Endothelial cell of umbilical vein (primary cell): Measurements from ENCODE around the gene CNTNAP2. TPM values are rescaled to one million over a fixed set of nuclear protein-coding genes. Genes with fewer than 3 reads are reported as not detected.

Experiments used
- BruUV-seq: library from RNA; stranded (reverse); fragments of 400-500 nt; replicated peaks from 2 replicates; lab custom pipeline; 2021; lab: Mats Ljungman, UMichigan
- CTCF ChIA-PET: fragments of 300-600, 350-600 bp; sonication (Branson Sonifier 250); formaldehyde crosslinking; loops from one replicate; lab custom pipeline; 2021; ENCODE audit warnings: antibody characterized with exemption, inconsistent platforms; lab: Charles Lee
- POLR2A ChIA-PET: fragments of 300-600, 350-600 bp; sonication (Branson Sonifier 250); formaldehyde crosslinking; loops from one replicate; lab custom pipeline; 2021; ENCODE audit warnings: antibody characterized with exemption, inconsistent platforms; lab: Charles Lee
- DNase-seq: peaks from one replicate; pipeline ENCODE4 v3.0.0-alpha.2; 2011; ENCODE audit warnings: low read depth, low spot score
- FAIRE-seq: peaks from 2 replicates; lab custom pipeline; 2011; peaks lifted over from hg19 to GRCh38; lab: Jason Lieb, UNC
- H2AFZ ChIP-seq: 2 replicates; pipeline ENCODE4 v1.6.0; 2012; ENCODE audit warnings: low read depth, low read length, control low read depth, inconsistent platforms
- H3K27ac ChIP-seq: 2 replicates; pipeline ENCODE4 v1.5.1; 2011; ENCODE audit warnings: low read depth, mild to moderate bottlenecking, control low read depth, low read length, moderate library complexity; ENCODE audit not compliant: insufficient read depth
- H3K27me3 ChIP-seq, 2 experiments: 2 replicates each; pipeline versions ENCODE4 v1.6.0 to v1.6.1; 2011; ENCODE audit warnings: low read length in 2 of 2, mixed read lengths in 1 of 2; ENCODE audit not compliant: control insufficient read depth in 2 of 2, insufficient read depth in 2 of 2
- H3K36me3 ChIP-seq, 2 experiments: 2 replicates in 1 of 2; 3 replicates in 1 of 2; pipeline ENCODE4 v1.5.1; 2011; ENCODE audit warnings: low read length in 2 of 2, mild to moderate bottlenecking in 1 of 2, moderate library complexity in 1 of 2; ENCODE audit not compliant: control insufficient read depth in 2 of 2, insufficient read depth in 2 of 2; ENCODE audit errors: extremely low read depth in 1 of 2
- H3K4me1 ChIP-seq: 3 replicates; pipeline ENCODE4 v1.5.1; 2011; ENCODE audit warnings: mild to moderate bottlenecking, low read length; ENCODE audit not compliant: control insufficient read depth, insufficient read depth; ENCODE audit errors: extremely low read depth
- H3K4me2 ChIP-seq: 2 replicates; pipeline ENCODE4 v1.6.1; 2011; ENCODE audit warnings: low read length, control low read depth, mixed read lengths; ENCODE audit not compliant: insufficient read depth
- H3K4me3 ChIP-seq, 3 experiments: fragments of 200-600 bp in 1 of 3; sonication (generic), shearing (Covaris generic) in 1 of 3; replicated peaks in 1 of 3; 2 replicates each; pipeline ENCODE4 v1.5.1; 2011 to 2016; ENCODE audit warnings: control low read depth in 3 of 3, low read length in 3 of 3, mild to moderate bottlenecking in 2 of 3, inconsistent platforms in 1 of 3, low read depth in 1 of 3, moderate library complexity in 1 of 3; ENCODE audit not compliant: insufficient read depth in 1 of 3
- H3K79me2 ChIP-seq: 2 replicates; pipeline ENCODE4 v1.6.0; 2012; ENCODE audit warnings: low read length, inconsistent platforms; ENCODE audit not compliant: control insufficient read depth, insufficient read depth
- H3K9ac ChIP-seq: replicated peaks from 2 replicates; pipeline ENCODE3; 2011; ENCODE audit warnings: low read length, control low read depth; ENCODE audit not compliant: insufficient read depth; ENCODE audit errors: extremely low read depth
- H3K9me1 ChIP-seq: replicated peaks from 3 replicates; pipeline ENCODE4 v1.6.0; 2011; ENCODE audit warnings: mild to moderate bottlenecking, low read length; ENCODE audit not compliant: control insufficient read depth, insufficient read depth; ENCODE audit errors: extremely low read depth
- H3K9me3 ChIP-seq: replicated peaks from 2 replicates; pipeline ENCODE4 v1.5.1; 2012; ENCODE audit warnings: low read length, inconsistent platforms; ENCODE audit not compliant: control insufficient read depth, insufficient read depth
- H4K20me1 ChIP-seq: replicated peaks from 2 replicates; pipeline ENCODE3; 2011; ENCODE audit warnings: mild to moderate bottlenecking, low read length; ENCODE audit not compliant: control insufficient read depth, insufficient read depth; ENCODE audit errors: extremely low read depth
- FOS ChIP-seq: IDR thresholded peaks from 2 replicates; pipeline ENCODE4 v1.6.1; 2011; ENCODE audit warnings: mild to moderate bottlenecking, low read length, moderate library complexity, borderline replicate concordance; ENCODE audit not compliant: insufficient read depth
- GATA2 ChIP-seq: IDR thresholded peaks from 2 replicates; pipeline ENCODE4 v1.7.0; 2011; ENCODE audit warnings: low read depth, mild to moderate bottlenecking, moderate library complexity, mixed read lengths, low read length; ENCODE audit not compliant: insufficient read length, insufficient read depth
- JUN ChIP-seq: IDR thresholded peaks from 2 replicates; pipeline ENCODE4 v1.6.1; 2011; ENCODE audit warnings: borderline replicate concordance, low read depth; ENCODE audit not compliant: insufficient read length, insufficient read depth
- MYC ChIP-seq: IDR thresholded peaks from one replicate; pipeline ENCODE4 v1.6.1; 2011; ENCODE audit warnings: mild to moderate bottlenecking, low read depth, low read length
- POLR2A ChIP-seq: IDR thresholded peaks from 2 replicates; pipeline ENCODE4 v1.6.1; 2012; ENCODE audit warnings: low read depth, mild to moderate bottlenecking, control low read depth, low read length
- POLR2AphosphoS5 ChIP-seq: IDR thresholded peaks from 2 replicates; pipeline ENCODE4 v1.6.1; 2012; ENCODE audit warnings: low read depth, mild to moderate bottlenecking, control low read depth, low read length, moderate library complexity; ENCODE audit not compliant: insufficient read depth
- dilution Hi-C: fragments of 300-500 bp; cut with MboI; formaldehyde crosslinking; loops from one replicate; pipeline ENCODE4 v1.15.0; 2019; ENCODE audit warnings: low sequenced_read_pairs; ENCODE audit not compliant: extremely low pct_ligation_motif_present
- intact Hi-C: fragments of 100-400 bp; cut with micrococcal nuclease; formaldehyde crosslinking; loops from one replicate; pipeline ENCODE4 v1.10.0; 2022
- polyA plus RNA-seq, 4 experiments: library from polyadenylated mRNA; depleted of rRNA in 3 of 4; stranded (reverse) in 3 of 4; unstranded in 1 of 4; fragments of >200 nt; gene quantifications; 2 replicates each; pipeline versions ENCODE4 v1.2.1 to v1.2.3, GENCODE V29; 2011 to 2012; ENCODE audit warnings: missing spikeins in 1 of 4
- total RNA-seq: library from RNA; stranded (reverse); gene quantifications from 2 replicates; pipeline ENCODE4 v1.2.3, GENCODE V29; 2021
- TF ChIP-seq, protein P1 (sequence below): IDR thresholded peaks from 2 replicates; pipeline ENCODE4 v1.6.1; 2011; ENCODE audit not compliant: insufficient read depth, insufficient read length
- TF ChIP-seq, protein P2 (sequence below), 2 donors: IDR thresholded peaks; 1 replicate in 1 of 2; 2 replicates in 1 of 2; pipeline ENCODE4 v1.5.1; 2011; ENCODE audit warnings: low read length in 2 of 2, mild to moderate bottlenecking in 2 of 2, moderate library complexity in 2 of 2, control low read depth in 1 of 2, inconsistent platforms in 1 of 2, low read depth in 1 of 2; ENCODE audit not compliant: insufficient read depth in 1 of 2; ENCODE audit errors: extremely low read depth in 1 of 2

The CNTNAP2 gene
- total and polyA plus RNA-seq, 2 donors (not counting 3 experiments of a cell fraction or from before 2014, with no cell fraction given), result not detected

DNA sequence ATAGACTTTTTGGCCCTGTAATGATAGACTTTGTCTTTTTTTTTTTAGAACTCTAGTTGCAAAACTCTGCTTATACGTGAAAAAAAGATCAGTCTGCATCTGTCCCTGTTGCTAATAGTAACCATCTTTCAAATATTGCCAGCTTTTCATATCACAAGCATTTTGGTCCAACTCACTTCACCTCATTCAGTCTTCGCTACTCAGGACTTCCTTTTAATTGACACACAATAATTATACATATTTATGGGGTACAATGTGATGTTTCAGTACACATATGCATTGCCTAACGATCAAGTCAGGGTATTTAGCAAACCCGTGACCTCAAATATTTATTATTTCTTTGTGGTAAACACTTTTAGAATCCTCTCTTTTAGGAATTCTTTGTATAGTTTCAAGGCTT lies 1606.9 kb downstream of the CNTNAP2 start:
- H3K4me2 ChIP-seq, result no peak overlapping the region
- ChIA-PET POLR2A (no interaction called here), CTCF (no interaction called here)
- BruUV-seq, result no TSS peak
- intact Hi-C loops (no loop called here), dilution Hi-C loops (no loop called here)
- H3K27ac ChIP-seq, result no peak overlapping the region
- FAIRE-seq, result no peak
- DNase-seq, result no peak
- H3K9me1 ChIP-seq, result no peaks in the 10 kb centered on the region
- no peaks in the 10 kb centered on the region for H3K4me1 ChIP-seq
- H3K79me2 ChIP-seq, result no peaks in the 10 kb centered on the region
- no peaks in the 10 kb centered on the region for H3K27me3 ChIP-seq
- H3K4me3 ChIP-seq, result no peak overlapping the region
- peaks cover 6% of the 10 kb centered on the region for H3K9me3 ChIP-seq
- H2AFZ ChIP-seq, result no peak overlapping the region
- no peak overlapping the region for H3K9ac ChIP-seq
- H3K36me3 ChIP-seq, result no peaks in the 10 kb centered on the region
- no peaks in the 10 kb centered on the region for H4K20me1 ChIP-seq
- TF ChIP-seq POLR2AphosphoS5 (no peak), FOS (no peak), GATA2 (no peak), JUN (no peak), MYC (no peak), POLR2A (no peak)
- TF ChIP-seq, protein P1, sequence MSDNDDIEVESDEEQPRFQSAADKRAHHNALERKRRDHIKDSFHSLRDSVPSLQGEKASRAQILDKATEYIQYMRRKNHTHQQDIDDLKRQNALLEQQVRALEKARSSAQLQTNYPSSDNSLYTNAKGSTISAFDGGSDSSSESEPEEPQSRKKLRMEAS, result no peak
- TF ChIP-seq, protein P2, sequence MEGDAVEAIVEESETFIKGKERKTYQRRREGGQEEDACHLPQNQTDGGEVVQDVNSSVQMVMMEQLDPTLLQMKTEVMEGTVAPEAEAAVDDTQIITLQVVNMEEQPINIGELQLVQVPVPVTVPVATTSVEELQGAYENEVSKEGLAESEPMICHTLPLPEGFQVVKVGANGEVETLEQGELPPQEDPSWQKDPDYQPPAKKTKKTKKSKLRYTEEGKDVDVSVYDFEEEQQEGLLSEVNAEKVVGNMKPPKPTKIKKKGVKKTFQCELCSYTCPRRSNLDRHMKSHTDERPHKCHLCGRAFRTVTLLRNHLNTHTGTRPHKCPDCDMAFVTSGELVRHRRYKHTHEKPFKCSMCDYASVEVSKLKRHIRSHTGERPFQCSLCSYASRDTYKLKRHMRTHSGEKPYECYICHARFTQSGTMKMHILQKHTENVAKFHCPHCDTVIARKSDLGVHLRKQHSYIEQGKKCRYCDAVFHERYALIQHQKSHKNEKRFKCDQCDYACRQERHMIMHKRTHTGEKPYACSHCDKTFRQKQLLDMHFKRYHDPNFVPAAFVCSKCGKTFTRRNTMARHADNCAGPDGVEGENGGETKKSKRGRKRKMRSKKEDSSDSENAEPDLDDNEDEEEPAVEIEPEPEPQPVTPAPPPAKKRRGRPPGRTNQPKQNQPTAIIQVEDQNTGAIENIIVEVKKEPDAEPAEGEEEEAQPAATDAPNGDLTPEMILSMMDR (IDR thresholded peaks at IDR 0.05; ENCODE audit: extremely low read depth in 1 of 2, insufficient read depth in 1 of 2, low read depth in 1 of 2, low read length in 2 of 2), result no peak
